GM12872 (cell line): ENCODE results near the gene BMPER.

ENCODE experiments used
- TF ChIP-seq, protein P1 (sequence below): IDR thresholded peaks from 3 replicates; pipeline ENCODE4 v1.5.1; 2011; ENCODE audit warnings: low read depth, mild to moderate bottlenecking, low read length, moderate library complexity; ENCODE audit not compliant: insufficient read depth

BMPER gene

DNA sequence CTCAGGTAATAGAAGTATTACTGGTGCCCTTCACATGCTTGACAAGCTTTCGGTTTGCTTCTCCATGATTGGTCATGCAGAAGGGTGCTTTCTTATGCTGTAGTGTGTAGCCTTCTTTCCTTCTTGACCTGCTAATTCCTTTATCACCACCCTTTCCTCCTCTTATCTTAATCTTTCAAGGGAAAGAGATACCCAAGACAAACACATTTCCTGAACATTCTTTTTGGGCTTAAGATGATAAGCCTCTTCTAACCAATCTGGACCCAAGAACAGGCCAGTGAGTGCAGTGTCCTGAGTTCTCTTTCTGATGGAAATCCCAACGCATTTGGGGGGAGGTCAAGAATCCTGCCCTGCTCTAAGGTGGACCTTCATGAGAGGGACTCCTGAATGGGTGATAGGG lies 33.8 kb downstream of the BMPER start:
- TF ChIP-seq, protein P1, sequence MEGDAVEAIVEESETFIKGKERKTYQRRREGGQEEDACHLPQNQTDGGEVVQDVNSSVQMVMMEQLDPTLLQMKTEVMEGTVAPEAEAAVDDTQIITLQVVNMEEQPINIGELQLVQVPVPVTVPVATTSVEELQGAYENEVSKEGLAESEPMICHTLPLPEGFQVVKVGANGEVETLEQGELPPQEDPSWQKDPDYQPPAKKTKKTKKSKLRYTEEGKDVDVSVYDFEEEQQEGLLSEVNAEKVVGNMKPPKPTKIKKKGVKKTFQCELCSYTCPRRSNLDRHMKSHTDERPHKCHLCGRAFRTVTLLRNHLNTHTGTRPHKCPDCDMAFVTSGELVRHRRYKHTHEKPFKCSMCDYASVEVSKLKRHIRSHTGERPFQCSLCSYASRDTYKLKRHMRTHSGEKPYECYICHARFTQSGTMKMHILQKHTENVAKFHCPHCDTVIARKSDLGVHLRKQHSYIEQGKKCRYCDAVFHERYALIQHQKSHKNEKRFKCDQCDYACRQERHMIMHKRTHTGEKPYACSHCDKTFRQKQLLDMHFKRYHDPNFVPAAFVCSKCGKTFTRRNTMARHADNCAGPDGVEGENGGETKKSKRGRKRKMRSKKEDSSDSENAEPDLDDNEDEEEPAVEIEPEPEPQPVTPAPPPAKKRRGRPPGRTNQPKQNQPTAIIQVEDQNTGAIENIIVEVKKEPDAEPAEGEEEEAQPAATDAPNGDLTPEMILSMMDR: no peak

DNA sequence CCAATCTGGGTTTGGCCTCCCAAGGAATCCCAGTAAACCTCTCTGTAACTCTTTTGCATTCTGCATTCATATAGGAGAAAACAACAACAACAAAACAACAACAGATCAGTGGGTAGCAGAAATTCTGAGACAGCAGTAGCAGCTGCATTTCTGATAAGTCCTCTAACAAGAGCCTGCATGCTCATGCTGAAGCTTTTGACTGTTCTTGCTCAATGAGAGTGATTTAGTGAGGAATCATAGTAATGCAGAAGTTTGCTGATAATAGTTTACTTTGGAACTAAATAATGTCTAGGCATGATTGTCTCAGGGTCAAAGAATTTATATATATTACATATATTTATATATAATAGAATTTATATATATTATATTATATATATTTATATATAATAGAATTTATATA lies 35.2 kb downstream of the BMPER start:
- TF ChIP-seq, protein P1: no peak

DNA sequence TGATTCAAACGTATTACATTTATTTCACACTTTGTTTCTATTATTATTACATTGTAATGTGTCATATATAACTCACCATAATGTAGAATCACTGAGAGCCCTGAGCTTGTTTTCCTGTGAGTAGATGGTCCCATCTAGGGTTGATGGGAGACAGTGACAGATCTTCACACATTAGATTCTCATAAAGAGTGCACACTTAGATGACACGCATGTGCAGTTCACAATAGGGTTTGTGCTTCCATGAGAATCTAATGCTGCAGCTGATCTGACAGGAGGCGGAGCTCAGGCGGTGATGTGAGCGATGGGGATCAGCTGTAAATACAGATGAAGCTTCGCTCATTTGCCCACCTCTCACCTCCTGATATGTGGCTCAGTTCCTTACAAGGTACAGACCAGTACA lies 36.1 kb downstream of the BMPER start:
- TF ChIP-seq, protein P1: no peak

DNA sequence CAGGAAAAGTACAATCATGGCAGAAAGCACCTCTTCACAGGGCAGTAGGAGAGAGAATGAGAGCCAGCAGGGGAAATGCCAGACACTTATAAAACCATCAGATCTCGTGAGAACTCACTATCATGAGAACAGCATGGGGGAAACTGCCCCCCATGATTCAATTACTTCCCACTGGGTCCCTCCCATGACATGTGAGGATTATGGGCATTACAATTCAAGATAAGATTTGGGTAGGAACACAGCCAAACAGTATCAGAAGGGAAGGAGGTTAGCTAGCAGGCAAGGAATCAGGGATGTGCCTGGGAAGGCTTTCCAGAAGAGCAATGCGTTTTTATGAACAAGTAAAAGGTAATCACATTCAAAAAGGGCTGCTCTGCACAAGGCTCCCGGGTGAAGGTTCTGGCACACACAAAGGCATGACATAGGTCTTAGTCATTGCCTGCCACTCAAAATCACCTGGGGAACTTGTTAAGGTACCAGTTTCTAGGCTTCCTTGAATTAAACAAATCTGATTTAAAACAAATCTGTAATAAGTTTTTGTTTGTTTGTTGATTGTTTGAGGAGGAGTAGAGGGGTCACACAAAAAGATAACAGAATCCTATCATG lies 40.9 kb downstream of the BMPER start:
- TF ChIP-seq, protein P1: no peak

DNA sequence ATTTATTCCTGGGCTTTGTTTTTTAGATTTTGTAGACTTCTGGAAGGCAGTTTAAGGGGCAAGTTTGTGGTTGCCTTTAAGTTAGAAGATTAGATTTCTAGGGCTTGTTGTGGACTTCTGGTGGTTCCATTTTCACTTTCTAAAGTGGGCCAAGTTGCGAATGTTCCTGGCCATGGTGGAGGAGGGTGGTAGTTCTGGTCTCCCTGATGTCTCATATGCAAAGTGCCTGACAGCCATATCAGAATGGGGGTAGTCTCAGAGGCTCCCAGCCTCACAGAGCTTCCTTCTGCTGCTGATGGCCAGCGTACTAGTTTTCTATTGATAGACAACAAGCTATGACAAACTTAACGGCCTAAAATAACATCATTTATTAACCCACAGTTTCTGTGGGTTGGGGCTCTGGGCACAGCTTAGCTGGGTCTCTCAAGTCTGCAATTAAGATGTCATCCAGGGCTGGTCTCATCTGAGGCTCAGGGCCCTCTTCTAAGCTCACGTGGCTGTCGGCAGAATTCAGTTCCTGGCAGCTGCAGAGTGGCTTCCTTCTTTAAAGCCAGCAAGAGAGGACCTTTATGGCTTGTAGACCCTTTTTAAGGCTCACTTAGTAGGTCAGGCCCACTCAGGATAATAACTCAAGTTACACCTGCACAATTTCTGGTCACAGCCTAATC lies 44.8 kb downstream of the BMPER start:
- TF ChIP-seq, protein P1: no peak

DNA sequence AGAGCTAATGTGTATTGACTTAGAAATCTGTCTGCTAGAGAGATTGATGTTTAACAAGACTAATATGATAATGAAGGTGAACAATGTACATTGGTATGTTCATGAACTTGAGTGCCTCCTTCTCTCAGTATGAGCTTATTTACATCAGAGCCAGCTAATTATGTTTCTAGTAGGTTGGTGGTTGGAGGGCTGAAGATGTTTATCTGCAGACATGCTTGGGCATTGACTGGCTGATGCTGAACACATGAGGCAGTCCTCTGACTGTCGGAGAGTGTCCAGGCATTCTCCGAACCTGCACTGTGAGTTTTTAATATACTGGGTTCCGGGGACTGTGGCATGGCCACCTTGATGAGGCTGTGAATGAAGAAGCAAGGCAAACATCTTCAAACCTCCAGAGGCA lies 47.5 kb downstream of the BMPER start:
- TF ChIP-seq, protein P1: no peak

DNA sequence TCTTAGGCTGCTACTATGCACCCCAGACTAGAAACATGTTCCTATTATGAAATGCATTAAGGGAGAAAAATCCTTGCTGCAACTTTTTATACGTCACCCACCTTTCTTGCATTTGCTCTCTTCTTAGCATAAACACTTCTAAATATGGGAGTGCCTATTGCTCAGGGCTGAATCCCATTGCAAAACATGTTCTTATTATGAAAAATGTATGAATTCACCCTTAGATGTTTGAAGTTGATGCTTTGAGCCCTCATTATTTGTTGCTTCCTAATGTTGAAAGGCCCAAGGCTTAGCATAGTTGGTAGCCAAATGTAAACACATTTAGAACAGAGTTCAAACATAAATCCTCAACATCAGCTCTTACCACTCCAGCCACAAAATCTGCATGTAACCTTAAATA lies 52.8 kb downstream of the BMPER start:
- TF ChIP-seq, protein P1: no peak
